ENCODE results near the gene CORO1C.
"Not testable (repeated sequence)": the region's sequence is repeated elsewhere in the genome, so short reads cannot be mapped to it uniquely, and the experiment has no call there.

GRCh38 chr12:108733230-108733531 is 1.9 kb upstream of the CORO1C start:
- not testable (repeated sequence) for TF ChIP-seq CTCF (IDR thresholded peaks at IDR 0.05); POLR2A (IDR thresholded peaks at IDR 0.05; ENCODE audit: low read depth)
